ENCODE measurements around the gene SCAP.
"Not testable (repeated sequence)": the region's sequence is repeated elsewhere in the genome, so short reads cannot be mapped to it uniquely, and the experiment has no call there.

The SCAP gene

GRCh38 chr3:47481763-47482162 lies 6.0 kb upstream of the SCAP start:
- DNase-seq (ENCODE audit: extremely low read depth in 1 of 2, low read depth in 1 of 2) = not testable (repeated sequence)

DNA sequence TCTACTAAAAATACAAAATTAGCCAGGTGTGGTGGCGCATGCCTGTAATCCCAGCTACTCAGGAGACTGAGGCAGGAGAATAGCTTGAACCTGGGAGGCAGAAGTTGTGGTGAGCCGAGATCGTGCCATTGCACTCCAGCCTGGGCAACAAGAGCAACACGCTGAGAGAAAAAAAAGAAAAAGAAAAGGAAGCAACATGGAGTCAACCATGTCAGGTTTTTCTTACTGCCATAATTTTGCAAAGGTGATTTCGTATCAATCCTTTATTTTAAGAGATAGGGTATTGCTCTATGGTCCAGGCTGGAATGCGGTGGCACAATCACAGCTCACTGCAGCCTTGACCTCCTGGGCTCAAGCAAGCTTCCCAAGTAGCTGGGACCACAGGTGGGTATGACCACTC lies 4.5 kb upstream of the SCAP start:
- DNase-seq (ENCODE audit: extremely low read depth in 1 of 2, low read depth in 1 of 2) = not testable (repeated sequence)

GRCh38 chr3:47479826-47480160 lies 4.1 kb upstream of the SCAP start:
- DNase-seq (ENCODE audit: extremely low read depth in 1 of 2, low read depth in 1 of 2) = no peak

GRCh38 chr3:47478022-47478421 lies 2.3 kb upstream of the SCAP start:
- DNase-seq (ENCODE audit: extremely low read depth in 1 of 2, low read depth in 1 of 2) = no peak

DNA sequence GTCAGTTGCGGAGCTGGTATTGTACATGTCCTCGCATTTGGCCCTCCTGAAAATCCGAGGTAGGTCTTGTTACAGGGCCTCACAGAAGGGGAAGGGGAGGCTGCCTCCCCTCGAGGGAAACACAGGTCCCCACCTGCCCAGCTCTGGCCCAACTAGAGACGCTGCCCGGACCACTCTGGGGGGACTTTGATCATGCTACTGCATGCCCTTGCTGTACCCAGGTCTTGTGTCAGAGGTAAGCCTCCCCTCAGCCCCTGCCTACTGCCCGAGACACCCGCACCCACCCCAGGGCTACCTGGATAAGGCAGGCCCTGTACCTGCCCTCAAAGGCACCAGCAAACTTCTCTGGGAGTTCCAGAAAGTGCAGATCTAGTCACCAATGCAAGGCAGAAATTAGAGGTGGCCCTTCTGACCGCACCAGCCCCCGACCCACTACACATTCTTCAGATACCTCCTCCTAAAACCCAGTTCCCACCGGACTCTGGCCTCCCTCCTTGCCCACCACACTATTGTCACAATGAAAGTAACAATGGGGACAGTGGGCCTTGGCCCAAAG lies 981 bp upstream of the SCAP start:
- DNase-seq (ENCODE audit: extremely low read depth in 1 of 2, low read depth in 1 of 2) = no peak

- no peak for DNase-seq (ENCODE audit: extremely low read depth in 1 of 2, low read depth in 1 of 2)
These were observed 537 bp upstream of the SCAP start for GRCh38 chr3:47476330-47476626.

GRCh38 chr3:47475029-47475569 lies 642 bp downstream of the SCAP start:
- DNase-seq (ENCODE audit: extremely low read depth in 1 of 2, low read depth in 1 of 2) = no peak

GRCh38 chr3:47473391-47473790 lies 2.4 kb downstream of the SCAP start:
- no peak for DNase-seq (ENCODE audit: extremely low read depth in 1 of 2, low read depth in 1 of 2)

DNA sequence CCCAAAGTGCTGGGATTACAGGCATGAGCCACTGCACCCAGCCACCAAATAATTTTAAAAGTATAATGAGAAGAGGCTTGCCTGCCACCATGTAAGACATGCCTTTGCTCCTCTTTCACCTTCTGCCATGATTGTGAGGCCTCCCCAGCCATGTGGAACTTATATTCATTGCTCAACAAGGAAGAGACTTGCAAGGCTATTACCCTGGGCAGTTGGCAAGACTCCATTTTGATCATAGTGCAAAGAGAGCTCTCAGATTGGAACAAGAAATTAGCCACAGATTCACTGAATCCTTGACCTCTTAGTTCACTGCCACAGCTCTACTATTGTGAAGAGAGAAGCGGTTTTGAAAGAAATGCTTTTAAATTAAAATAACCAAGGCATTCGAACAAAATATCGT lies 6.1 kb downstream of the SCAP start:
- DNase-seq (ENCODE audit: extremely low read depth in 1 of 2, low read depth in 1 of 2) = no peak

DNA sequence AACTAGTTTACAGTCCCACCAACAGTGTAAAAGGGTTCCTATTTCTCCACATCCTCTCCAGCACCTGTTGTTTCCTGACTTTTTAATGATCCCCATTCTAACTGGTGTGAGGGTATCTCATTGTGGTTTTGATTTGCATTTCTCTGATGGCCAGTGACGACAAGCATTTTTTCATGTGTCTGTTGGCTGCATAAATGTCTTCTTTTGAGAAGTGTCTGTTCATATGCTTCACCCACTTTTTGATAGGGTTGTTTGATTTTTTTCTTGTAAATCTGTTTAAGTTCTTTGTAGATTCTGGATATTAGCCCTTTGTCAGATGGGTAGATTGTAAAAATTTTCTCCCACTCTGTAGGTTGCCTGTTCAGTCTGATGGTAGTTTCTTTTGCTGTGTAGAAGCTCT lies 7.4 kb downstream of the SCAP start:
- DNase-seq (ENCODE audit: extremely low read depth in 1 of 2, low read depth in 1 of 2) = not testable (repeated sequence)

- DNase-seq (ENCODE audit: extremely low read depth in 1 of 2, low read depth in 1 of 2) = no peak
These were observed 11.2 kb downstream of the SCAP start for GRCh38 chr3:47464588-47464987.

DNA sequence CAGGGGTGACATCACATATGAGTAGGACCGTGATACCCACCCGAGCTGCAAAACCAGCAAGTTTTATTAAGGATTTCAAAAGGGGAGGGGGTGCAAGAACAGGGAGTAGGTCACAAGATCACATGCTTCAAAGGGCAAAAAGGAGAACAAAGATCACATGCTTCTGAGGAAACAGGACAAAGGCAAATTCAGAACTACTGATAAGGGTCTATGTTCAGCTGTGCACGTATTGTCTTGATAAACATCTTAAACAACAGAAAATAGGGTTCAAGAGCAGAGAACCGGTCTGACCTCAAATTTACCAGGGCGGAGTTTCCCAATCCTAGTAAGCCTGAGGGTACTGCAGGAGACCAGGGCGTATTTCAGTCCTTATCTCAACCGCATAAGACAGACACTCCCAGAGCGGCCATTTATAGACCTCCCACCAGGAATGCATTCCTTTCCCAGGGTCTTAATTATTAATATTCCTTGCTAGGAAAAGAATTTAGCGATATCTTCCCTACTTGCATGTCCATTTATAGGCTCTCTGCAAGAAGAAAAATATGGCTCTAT lies 16.1 kb downstream of the SCAP start:
- DNase-seq (ENCODE audit: extremely low read depth in 1 of 2, low read depth in 1 of 2) = not testable (repeated sequence)

GRCh38 chr3:47456984-47457383 lies 18.8 kb downstream of the SCAP start:
- no peak for DNase-seq (ENCODE audit: extremely low read depth in 1 of 2, low read depth in 1 of 2)

- DNase-seq (ENCODE audit: extremely low read depth in 1 of 2, low read depth in 1 of 2) = no peak
These were observed 19.8 kb downstream of the SCAP start for GRCh38 chr3:47455806-47456452.

DNA sequence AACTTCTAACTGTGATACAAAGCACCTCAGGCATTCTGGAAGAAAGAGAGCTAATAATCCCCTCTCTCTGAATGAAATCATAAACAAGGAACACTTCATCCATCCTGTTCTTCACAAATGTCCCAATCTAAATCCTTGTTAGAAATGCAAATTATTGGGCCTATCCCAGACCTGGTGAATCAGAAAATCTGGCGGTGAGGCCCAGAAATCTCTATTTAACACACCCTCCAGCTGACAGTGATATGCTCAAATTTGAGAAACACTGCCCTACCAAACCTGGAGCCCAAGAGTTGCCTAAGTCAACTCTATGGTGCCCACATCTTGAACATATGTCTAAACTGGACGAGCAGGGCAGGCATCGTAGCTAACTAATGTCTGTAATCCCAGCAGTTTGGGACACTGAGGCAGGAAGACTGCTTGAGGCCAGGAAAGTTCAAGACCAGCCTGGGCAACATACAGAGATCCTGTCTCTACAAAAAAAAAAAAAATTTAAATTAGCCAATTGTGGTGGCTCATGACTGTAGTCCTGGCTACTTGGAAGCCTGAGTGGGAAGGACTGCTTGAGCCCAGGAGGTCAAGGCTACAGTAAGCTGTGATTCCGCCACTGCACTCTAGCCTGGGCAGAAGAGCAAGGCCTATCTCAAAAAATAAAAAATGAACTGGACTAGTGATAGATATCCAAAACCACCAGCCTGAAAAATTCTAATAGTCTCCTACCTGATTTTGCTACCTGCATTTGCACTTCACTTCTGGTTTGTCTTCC lies 23.1 kb downstream of the SCAP start:
- DNase-seq (ENCODE audit: extremely low read depth in 1 of 2, low read depth in 1 of 2) = no peak

DNA sequence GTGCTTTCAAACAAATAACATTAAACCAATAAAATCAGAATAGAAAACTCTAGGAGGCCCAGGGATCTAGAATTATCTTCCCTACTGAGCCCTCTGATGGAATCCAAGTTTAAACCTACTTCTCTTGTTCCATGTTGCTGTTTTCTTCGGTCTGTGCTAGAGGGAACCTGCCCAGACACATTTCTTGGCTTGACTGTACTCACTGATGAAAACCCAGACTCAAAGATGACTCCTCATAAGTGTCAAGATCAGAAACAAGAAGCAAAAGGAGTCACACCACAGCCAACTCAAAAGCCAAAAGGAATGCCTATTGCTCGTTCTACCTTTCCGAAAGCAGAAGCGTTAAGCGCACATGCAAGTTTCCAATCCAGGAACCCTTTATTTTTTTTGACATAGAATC lies 31.6 kb downstream of the SCAP start:
- DNase-seq (ENCODE audit: extremely low read depth in 1 of 2, low read depth in 1 of 2) = no peak

GRCh38 chr3:47443611-47443995 lies 32.1 kb downstream of the SCAP start:
- DNase-seq (ENCODE audit: extremely low read depth in 1 of 2, low read depth in 1 of 2) = no peak

DNA sequence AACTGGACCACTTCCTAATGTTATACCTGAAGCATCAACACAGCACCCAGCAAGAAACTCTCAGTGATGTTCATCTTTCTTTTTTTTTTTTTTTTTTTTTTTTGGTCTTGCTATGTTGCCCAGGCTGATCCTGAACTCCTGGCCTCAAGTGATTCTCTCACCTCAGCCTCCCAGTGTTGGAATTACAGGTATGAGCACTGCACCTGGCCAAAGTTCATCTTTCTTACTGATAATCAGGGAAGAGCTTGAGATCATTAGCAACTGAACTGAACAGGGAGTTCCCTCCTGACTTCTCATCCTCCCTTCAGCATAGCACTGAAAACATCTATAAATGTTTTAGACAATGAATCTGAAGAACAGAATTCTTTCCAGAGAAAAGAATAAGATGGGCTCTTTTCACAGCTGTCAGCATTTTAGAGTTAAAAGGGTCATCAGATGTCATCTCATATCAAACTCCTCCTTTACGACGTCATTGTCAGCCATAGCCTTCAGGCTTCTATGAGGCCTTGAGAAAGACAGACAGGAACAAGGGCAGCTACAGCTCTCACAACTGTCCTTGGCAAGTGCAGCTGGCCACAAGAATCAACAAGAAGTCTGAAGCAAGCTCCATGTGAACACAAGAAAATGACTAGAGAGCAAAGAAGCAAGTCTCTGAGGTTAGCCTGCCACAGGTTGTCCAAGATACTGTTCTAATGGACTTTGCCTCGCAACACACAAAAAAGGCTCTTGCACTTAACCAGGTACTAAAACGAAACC lies 33.8 kb downstream of the SCAP start:
- no peak for DNase-seq (ENCODE audit: extremely low read depth in 1 of 2, low read depth in 1 of 2)

DNA sequence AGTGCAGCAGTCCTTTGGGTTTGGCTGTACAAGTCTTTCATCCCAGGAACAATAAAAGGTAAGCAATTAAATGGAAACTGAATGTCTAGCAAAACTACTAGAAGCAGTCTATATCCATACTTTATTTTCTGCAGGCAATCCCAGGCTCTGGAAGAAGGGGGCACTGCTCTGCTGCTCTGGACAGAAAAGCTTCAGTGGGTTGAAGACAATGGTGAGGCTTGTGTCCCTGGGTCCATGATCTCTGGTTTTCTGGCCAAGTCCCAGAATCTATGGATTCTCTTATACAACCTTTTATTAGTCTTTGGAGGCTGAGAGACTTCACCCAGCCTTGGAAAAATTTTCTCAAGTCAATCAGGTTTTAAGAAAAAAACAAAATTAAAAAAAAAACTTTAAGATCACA lies 35.6 kb downstream of the SCAP start:
- DNase-seq (ENCODE audit: extremely low read depth in 1 of 2, low read depth in 1 of 2) = no peak

GRCh38 chr3:47436180-47436579 lies 39.6 kb downstream of the SCAP start:
- no peak for DNase-seq (ENCODE audit: extremely low read depth in 1 of 2, low read depth in 1 of 2)

DNA sequence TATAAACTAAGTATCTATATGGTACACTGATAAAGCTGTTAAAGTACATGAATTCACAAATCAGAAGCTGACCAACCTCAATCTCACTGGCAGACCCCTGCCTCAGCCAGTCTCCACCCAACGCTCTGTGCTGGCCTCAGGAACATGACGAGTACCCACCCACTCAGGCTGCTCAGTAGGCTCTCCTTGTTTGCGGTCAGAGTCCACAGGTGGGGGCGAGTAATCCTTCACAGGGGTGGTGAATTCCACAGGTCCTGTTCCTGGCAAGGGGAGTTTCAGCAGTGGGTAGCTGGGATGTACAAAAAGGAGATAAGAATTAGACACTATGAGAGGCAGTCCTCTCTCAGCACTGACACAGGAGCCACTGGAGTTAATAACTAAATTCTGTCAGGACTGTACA lies 40.9 kb downstream of the SCAP start:
- no peak for DNase-seq (ENCODE audit: extremely low read depth in 1 of 2, low read depth in 1 of 2)
